HCT116 (cell line): Measurements from ENCODE around the gene UBE3C. TPM values are rescaled to one million over a fixed set of nuclear protein-coding genes. Genes with fewer than 3 reads are reported as not detected.

Experiments
- ATAC-seq: fragments of 200-7000 bp; cut with Tn5 transposase; 2 replicates; pipeline ENCODE4 v1.9.1; 2020; ENCODE audit warnings: mild to moderate bottlenecking, moderate library complexity
- BruUV-seq: library from RNA; stranded (reverse); fragments of 400-500 nt; replicated peaks from 2 replicates; lab custom pipeline; 2021; lab: Mats Ljungman, UMichigan
- CTCF ChIA-PET: fragments of 300-600 bp; sonication (Branson Sonifier 250); formaldehyde crosslinking; loops from one replicate; lab custom pipeline; 2021; ENCODE audit warnings: antibody characterized with exemption; lab: Charles Lee
- POLR2A ChIA-PET: fragments of 300-600, 350-600 bp; sonication (Branson Sonifier 250); formaldehyde crosslinking; loops from one replicate; lab custom pipeline; 2021; ENCODE audit warnings: antibody characterized with exemption; lab: Charles Lee
- RAD21 ChIA-PET, 2 experiments: fragments of 300-600 bp; sonication (Branson Sonifier 250); formaldehyde crosslinking; loops; one replicate each; lab custom pipeline; 2023; ENCODE audit warnings: low total read pairs in 2 of 2; ENCODE audit not compliant: uncharacterized antibody in 2 of 2, unreplicated experiment in 2 of 2, low non-redundant PET in 1 of 2; lab: Charles Lee
- DNase-seq: peaks from one replicate; pipeline ENCODE4 v3.0.0-alpha.2; 2010; ENCODE audit warnings: low read depth, low spot score
- H2AFZ ChIP-seq: fragments of 200-600 bp; shearing (Covaris generic), sonication (generic); 2 replicates; pipeline ENCODE4 v1.6.1; 2017; ENCODE audit warnings: low read depth, mixed run types, mixed read lengths, antibody characterized with exemption, low read length; ENCODE audit not compliant: poor library complexity, severe bottlenecking
- H3K27ac ChIP-seq: 2 replicates; pipeline ENCODE4 v1.5.1; 2012; ENCODE audit warnings: low read depth, low read length
- H3K27me3 ChIP-seq: fragments of 200-600 bp; sonication (generic); 2 replicates; pipeline ENCODE4 v1.6.1; 2016; ENCODE audit warnings: mixed run types, low read length, mixed read lengths; ENCODE audit not compliant: insufficient read depth
- H3K36me3 ChIP-seq, 2 experiments: fragments of 200-500 bp in 1 of 2; fragments of 200-600 bp in 1 of 2; sonication (Bioruptor generic) in 1 of 2; sonication (generic) in 1 of 2; 2 replicates each; pipeline versions ENCODE4 v1.5.1 to v1.6.1; 2014 to 2016; ENCODE audit warnings: low read length in 2 of 2, inconsistent platforms in 1 of 2, mixed read lengths in 1 of 2, mixed run types in 1 of 2; ENCODE audit not compliant: insufficient read depth in 2 of 2, control insufficient read depth in 1 of 2
- H3K4me1 ChIP-seq, 2 experiments: fragments of 200-600 bp in 1 of 2; sonication (generic) in 1 of 2; 2 replicates each; pipeline versions ENCODE4 v1.5.1 to v1.6.1; 2012 to 2017; ENCODE audit warnings: low read length in 2 of 2, inconsistent platforms in 1 of 2, mild to moderate bottlenecking in 1 of 2, mixed read lengths in 1 of 2, mixed run types in 1 of 2, moderate library complexity in 1 of 2; ENCODE audit not compliant: insufficient read depth in 2 of 2, control insufficient read depth in 1 of 2
- H3K4me2 ChIP-seq: fragments of 200-600 bp; sonication (generic); 2 replicates; pipeline ENCODE4 v1.6.1; 2017; ENCODE audit warnings: mixed run types, low read length, mixed read lengths
- H3K4me3 ChIP-seq, 2 experiments: fragments of 200-600 bp in 1 of 2; sonication (generic) in 1 of 2; replicated peaks in 1 of 2; 2 replicates each; pipeline ENCODE4 v1.5.1; 2011 to 2016; ENCODE audit warnings: low read length in 2 of 2, control low read depth in 1 of 2, low read depth in 1 of 2, mild to moderate bottlenecking in 1 of 2, mixed read lengths in 1 of 2, mixed run types in 1 of 2
- H3K79me2 ChIP-seq: fragments of 200-600 bp; sonication (generic); 2 replicates; pipeline ENCODE4 v1.6.1; 2017; ENCODE audit warnings: mild to moderate bottlenecking, mixed run types, low read length, moderate library complexity, mixed read lengths; ENCODE audit not compliant: insufficient read depth
- H3K9ac ChIP-seq: fragments of 200-600 bp; sonication (generic); 2 replicates; pipeline ENCODE4 v1.6.1; 2016; ENCODE audit warnings: low read length, mixed read lengths
- H3K9me2 ChIP-seq: fragments of 200-600 bp; sonication (generic), shearing (Covaris generic); 2 replicates; pipeline ENCODE4 v1.6.1; 2017; ENCODE audit warnings: mixed run types, mild to moderate bottlenecking, moderate library complexity; ENCODE audit not compliant: insufficient read depth
- H3K9me3 ChIP-seq, 2 experiments: fragments of 200-500 bp in 1 of 2; fragments of 200-600 bp in 1 of 2; sonication (Bioruptor generic) in 1 of 2; sonication (generic) in 1 of 2; 2 replicates each; pipeline ENCODE4 v1.6.1; 2014 to 2017; ENCODE audit warnings: low read length in 2 of 2, mixed read lengths in 2 of 2, inconsistent platforms in 1 of 2, low read depth in 1 of 2, mild to moderate bottlenecking in 1 of 2, mixed run types in 1 of 2, moderate library complexity in 1 of 2; ENCODE audit not compliant: control insufficient read depth in 1 of 2, insufficient read depth in 1 of 2
- H4K20me1 ChIP-seq: fragments of 200-600 bp; sonication (generic), shearing (Covaris generic); 2 replicates; pipeline ENCODE4 v1.6.1; 2017; ENCODE audit warnings: mixed run types, mild to moderate bottlenecking, moderate library complexity; ENCODE audit not compliant: insufficient read depth
- EGR1 ChIP-seq: IDR thresholded peaks from 2 replicates; pipeline ENCODE4 v1.6.1; 2012; ENCODE audit warnings: low read depth
- EZH2phosphoT487 ChIP-seq: fragments of 200-600 bp; IDR thresholded peaks from 2 replicates; pipeline ENCODE4 v1.6.1; 2018; ENCODE audit warnings: antibody characterized with exemption, borderline replicate concordance
- JUND ChIP-seq: IDR thresholded peaks from 2 replicates; pipeline ENCODE4 v1.6.1; 2012
- POLR2A ChIP-seq: IDR thresholded peaks from 2 replicates; pipeline ENCODE4 v1.7.0; 2011; ENCODE audit warnings: borderline replicate concordance; ENCODE audit not compliant: insufficient read depth, insufficient read length; ENCODE audit errors: extremely low read depth
- RAD21 ChIP-seq: IDR thresholded peaks from 2 replicates; pipeline ENCODE4 v1.6.1; 2012; ENCODE audit warnings: low read depth, mild to moderate bottlenecking
- SIN3A ChIP-seq: IDR thresholded peaks from 2 replicates; pipeline ENCODE4 v1.6.1; 2012; ENCODE audit warnings: low read depth
- SP1 ChIP-seq: IDR thresholded peaks from 2 replicates; pipeline ENCODE4 v1.6.1; 2012; ENCODE audit warnings: low read depth
- SRF ChIP-seq: IDR thresholded peaks from 2 replicates; pipeline ENCODE4 v1.6.1; 2012; ENCODE audit warnings: low read depth
- TCF7L2 ChIP-seq: IDR thresholded peaks from 2 replicates; pipeline ENCODE4 v1.7.0; 2011; ENCODE audit warnings: borderline replicate concordance, inconsistent platforms; ENCODE audit not compliant: insufficient read depth, insufficient read length; ENCODE audit errors: extremely low read depth
- YY1 ChIP-seq: IDR thresholded peaks from 2 replicates; pipeline ENCODE4 v1.6.1; 2011; ENCODE audit warnings: low read length, low read depth, moderate library complexity, mild to moderate bottlenecking; ENCODE audit not compliant: insufficient replicate concordance; ENCODE audit errors: extremely low read depth
- ZFX ChIP-seq: fragments of 450-650 bp; IDR thresholded peaks from 2 replicates; pipeline ENCODE4 v1.6.1; 2017
- ZNF274 ChIP-seq: fragments of 200-500 bp; sonication (Bioruptor generic); IDR thresholded peaks from 2 replicates; pipeline ENCODE4 v1.6.1; 2014; ENCODE audit warnings: mild to moderate bottlenecking, low read depth, low read length, inconsistent platforms
- intact Hi-C: fragments of 100-400 bp; cut with micrococcal nuclease; formaldehyde crosslinking; loops from 2 replicates; pipeline ENCODE4 v1.10.0; 2022
- total RNA-seq: library from RNA; stranded (reverse); gene quantifications from one replicate; pipeline ENCODE4 v1.2.1, GENCODE V29; 2021; ENCODE audit not compliant: unreplicated experiment
- TF ChIP-seq, protein P1 (sequence below): IDR thresholded peaks from 2 replicates; pipeline ENCODE4 v1.6.1; 2012; ENCODE audit warnings: low read depth

UBE3C gene
- total RNA-seq, 1 experiment from 2014 or later: 68.3 TPM

GRCh38 chr7:157192861-157193260 lies 54.1 kb downstream of the UBE3C start:
- H3K9me2 ChIP-seq: no peaks in the 10 kb centered on the region
- intact Hi-C loops: no loop called here
- POLR2A ChIA-PET: no interaction called here
- BruUV-seq: no TSS peak
- RAD21 ChIA-PET: no interaction called here
- H3K36me3 ChIP-seq: peaks cover 26 to 29% of the 10 kb centered on the region in 2 experiments; a peak in 3 of 4 replicates
- no peak overlapping the region for H3K9ac ChIP-seq
- H3K4me1 ChIP-seq: peaks cover 8 to 24% of the 10 kb centered on the region in 2 experiments; a peak in 3 of 4 replicates
- no peak for ATAC-seq
- H3K4me2 ChIP-seq: no peak overlapping the region
- no peaks in the 10 kb centered on the region for H3K27me3 ChIP-seq
- no peak overlapping the region for H3K4me3 ChIP-seq
- peaks cover 9% of the 10 kb centered on the region; the same call in 1 of the 2 replicates for H4K20me1 ChIP-seq
- TF ChIP-seq, protein P1, sequence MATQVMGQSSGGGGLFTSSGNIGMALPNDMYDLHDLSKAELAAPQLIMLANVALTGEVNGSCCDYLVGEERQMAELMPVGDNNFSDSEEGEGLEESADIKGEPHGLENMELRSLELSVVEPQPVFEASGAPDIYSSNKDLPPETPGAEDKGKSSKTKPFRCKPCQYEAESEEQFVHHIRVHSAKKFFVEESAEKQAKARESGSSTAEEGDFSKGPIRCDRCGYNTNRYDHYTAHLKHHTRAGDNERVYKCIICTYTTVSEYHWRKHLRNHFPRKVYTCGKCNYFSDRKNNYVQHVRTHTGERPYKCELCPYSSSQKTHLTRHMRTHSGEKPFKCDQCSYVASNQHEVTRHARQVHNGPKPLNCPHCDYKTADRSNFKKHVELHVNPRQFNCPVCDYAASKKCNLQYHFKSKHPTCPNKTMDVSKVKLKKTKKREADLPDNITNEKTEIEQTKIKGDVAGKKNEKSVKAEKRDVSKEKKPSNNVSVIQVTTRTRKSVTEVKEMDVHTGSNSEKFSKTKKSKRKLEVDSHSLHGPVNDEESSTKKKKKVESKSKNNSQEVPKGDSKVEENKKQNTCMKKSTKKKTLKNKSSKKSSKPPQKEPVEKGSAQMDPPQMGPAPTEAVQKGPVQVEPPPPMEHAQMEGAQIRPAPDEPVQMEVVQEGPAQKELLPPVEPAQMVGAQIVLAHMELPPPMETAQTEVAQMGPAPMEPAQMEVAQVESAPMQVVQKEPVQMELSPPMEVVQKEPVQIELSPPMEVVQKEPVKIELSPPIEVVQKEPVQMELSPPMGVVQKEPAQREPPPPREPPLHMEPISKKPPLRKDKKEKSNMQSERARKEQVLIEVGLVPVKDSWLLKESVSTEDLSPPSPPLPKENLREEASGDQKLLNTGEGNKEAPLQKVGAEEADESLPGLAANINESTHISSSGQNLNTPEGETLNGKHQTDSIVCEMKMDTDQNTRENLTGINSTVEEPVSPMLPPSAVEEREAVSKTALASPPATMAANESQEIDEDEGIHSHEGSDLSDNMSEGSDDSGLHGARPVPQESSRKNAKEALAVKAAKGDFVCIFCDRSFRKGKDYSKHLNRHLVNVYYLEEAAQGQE: no peak
- TF ChIP-seq ZNF274: no peak
- TF ChIP-seq SP1: no peak
- no peak for TF ChIP-seq SRF
- TF ChIP-seq ZFX: no peak
- no peak for TF ChIP-seq JUND
- no peak for TF ChIP-seq EZH2phosphoT487
- no peak for TF ChIP-seq YY1
- no peak for TF ChIP-seq EGR1
- no peak for TF ChIP-seq RAD21
- TF ChIP-seq TCF7L2: no peak
- TF ChIP-seq POLR2A: no peak
- TF ChIP-seq SIN3A: no peak
- TF ChIP-seq, all 23 proteins: peak for 0
- H3K27ac ChIP-seq: no peak overlapping the region
- no peak for DNase-seq
- no peak overlapping the region for H2AFZ ChIP-seq
- CTCF ChIA-PET: no interaction called here
- peaks cover 75% of the 10 kb centered on the region for H3K79me2 ChIP-seq
- no peaks in the 10 kb centered on the region for H3K9me3 ChIP-seq
